Measurements from ENCODE around the gene PDE4DIP.
"Not testable (repeated sequence)": the region's sequence is repeated elsewhere in the genome, so short reads cannot be mapped to it uniquely, and the experiment has no call there.

Gene PDE4DIP

DNA sequence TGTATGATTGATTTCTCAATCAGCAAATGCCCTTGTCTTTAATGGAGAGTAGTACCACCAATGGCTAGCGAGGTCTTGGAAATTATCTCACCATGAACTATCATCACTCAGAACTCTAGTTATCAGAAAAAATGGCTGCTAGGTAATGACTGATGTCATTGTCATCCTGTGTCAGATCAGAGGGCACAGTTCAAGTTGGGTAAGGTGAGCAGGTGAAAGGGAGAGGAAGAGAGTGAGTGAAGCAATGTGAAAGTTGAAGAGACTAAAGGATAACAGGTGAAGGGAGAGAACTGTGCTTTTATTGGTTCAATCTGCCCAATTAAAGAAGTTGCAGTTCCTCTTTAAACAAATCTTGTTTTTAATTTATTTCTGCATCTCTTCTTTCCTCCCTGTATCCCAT lies 76.8 kb downstream of the PDE4DIP start:
- not testable (repeated sequence) for DNase-seq (ENCODE audit: low read depth)

DNA sequence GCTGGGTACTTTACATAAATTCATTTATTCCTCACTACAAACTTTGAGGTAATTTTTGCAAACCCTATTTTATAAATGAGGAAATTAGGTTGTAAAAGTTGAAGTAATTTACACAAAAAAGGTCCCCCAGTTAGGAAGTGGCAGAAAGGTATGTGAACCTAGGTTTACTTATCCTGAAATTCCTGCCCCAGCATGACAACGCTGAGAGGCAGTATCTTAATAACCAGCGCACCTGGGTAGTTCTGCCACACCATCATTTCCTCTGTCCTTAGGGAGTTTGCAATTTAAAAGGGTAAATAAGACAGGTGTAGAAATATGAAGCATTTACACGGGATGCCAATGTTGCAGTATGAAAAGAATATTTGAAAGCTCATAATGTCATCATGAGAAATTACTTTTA lies 79.6 kb downstream of the PDE4DIP start:
- not testable (repeated sequence) for DNase-seq (ENCODE audit: low read depth)

DNA sequence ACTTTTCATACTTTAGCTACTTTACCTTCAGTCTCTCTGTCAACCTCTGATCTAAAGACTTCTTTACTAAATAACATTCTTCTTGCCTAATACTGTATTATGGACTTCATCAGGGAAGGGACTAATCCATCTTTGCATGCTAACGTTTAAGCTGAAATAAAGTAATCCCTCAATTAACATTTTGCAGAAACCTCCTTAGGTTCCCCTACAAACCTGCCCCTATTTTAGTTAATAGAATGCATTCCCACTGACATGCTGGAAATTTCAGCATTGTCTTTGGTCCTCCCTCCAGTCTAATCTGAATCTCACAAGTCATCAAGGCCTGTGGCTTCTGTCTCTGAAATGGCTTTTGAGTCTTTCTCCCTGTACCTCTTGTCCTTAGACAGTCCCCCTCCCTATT lies 83.4 kb downstream of the PDE4DIP start:
- not testable (repeated sequence) for DNase-seq (ENCODE audit: low read depth)

DNA sequence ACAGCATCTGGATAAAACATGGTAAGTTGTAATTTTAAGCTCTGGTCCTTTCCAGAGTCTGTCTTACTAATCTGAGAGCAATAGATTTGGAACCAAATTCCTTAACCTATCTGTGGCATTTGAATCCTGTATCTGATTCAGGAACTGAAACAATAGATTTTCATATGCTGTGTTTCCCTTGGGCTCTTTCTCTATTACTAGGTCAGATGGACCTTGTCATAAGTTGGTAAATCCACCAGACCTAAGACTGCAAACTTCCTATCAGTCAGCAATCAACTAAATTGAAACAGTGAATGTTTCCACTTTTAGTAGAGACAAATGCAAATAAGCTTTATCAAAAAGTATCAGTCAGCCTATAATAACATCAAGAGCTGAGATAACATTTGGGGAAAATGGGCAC lies 85.0 kb downstream of the PDE4DIP start:
- DNase-seq (ENCODE audit: low read depth): not testable (repeated sequence)

DNA sequence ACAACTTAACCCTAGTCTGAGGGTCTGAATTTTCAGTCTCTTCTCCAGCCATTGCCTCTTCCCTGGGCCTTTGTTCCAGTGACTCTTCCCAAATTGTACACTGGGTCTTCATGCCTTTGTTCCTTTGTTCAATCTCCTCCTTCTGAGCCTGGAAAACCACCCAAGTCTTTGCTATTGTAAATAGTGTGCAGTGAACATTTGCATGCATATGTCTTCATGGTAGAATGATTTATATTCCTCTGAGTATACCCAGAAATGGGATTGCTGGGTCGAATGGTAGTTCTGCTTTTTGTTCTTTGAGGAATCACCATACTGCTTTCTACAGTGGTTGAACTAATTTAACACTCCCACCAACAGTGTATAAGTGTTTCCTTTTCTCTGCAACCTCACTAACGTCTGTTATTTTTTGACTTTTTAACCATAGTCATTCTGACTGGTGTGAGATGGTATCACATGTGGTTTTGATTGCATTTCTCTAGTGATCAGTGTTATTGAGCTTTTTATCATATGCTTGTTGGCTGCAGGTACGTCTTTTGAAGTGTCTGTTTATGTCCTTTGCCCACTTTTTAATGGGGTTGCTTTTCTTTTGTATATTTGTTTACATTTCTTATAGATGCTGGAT lies 91.3 kb downstream of the PDE4DIP start:
- not testable (repeated sequence) for DNase-seq (ENCODE audit: low read depth)

DNA sequence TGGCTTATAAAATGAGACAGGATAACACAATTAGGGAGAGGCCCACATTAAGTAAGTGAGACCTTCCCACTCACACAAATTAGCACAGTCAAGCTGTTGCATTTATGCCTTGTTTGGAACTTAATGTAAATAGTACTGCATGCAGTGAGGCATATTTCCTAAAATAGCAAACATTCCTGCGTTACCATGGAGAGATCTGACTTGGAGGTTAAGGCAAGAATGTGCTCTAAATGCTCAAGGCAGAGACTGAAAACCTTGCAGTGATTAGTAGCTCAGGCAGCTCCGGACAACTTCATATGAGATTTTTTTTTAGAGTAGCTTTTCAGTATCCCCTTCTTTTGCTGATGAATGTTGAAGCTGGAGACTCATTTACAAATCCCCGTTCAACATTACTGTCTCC lies 98.7 kb downstream of the PDE4DIP start:
- not testable (repeated sequence) for DNase-seq (ENCODE audit: low read depth)

DNA sequence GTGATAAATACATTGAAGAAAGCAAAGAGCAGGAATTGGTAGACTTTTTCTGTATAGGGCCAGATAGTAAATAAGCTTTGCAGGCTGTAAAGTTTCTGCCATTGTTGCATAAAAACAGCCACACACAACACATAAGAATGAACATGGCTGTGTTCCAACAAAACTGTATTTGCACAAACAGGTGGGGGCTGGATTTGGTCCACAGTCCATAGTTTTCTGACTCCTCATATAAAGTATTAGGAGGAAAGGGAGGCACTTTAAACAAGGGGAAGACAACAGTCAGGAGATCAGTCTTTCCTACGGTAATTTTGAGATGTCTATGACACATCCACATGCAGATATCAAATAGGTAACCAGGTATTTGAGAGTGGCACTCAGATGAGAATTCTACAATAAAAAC lies 100.9 kb downstream of the PDE4DIP start:
- not testable (repeated sequence) for DNase-seq (ENCODE audit: low read depth)

DNA sequence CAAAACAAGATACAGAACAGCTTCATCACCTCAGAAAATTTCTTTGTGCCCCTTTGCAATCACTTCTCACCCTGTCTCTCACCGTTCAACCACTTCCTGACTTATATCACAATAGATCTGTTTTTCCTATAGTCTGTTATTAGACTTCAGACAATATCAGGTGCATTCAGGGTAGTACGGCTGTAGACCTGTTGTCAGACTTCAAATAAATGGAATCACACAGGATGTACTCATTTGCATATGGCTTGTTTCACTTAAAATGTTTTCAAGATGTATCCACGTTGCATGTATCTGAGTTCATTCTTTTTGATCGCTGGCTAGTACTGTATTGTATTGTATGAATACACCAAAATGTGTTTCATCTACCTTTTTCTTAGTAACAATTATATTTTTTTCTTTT lies 104.5 kb downstream of the PDE4DIP start:
- not testable (repeated sequence) for DNase-seq (ENCODE audit: low read depth)

DNA sequence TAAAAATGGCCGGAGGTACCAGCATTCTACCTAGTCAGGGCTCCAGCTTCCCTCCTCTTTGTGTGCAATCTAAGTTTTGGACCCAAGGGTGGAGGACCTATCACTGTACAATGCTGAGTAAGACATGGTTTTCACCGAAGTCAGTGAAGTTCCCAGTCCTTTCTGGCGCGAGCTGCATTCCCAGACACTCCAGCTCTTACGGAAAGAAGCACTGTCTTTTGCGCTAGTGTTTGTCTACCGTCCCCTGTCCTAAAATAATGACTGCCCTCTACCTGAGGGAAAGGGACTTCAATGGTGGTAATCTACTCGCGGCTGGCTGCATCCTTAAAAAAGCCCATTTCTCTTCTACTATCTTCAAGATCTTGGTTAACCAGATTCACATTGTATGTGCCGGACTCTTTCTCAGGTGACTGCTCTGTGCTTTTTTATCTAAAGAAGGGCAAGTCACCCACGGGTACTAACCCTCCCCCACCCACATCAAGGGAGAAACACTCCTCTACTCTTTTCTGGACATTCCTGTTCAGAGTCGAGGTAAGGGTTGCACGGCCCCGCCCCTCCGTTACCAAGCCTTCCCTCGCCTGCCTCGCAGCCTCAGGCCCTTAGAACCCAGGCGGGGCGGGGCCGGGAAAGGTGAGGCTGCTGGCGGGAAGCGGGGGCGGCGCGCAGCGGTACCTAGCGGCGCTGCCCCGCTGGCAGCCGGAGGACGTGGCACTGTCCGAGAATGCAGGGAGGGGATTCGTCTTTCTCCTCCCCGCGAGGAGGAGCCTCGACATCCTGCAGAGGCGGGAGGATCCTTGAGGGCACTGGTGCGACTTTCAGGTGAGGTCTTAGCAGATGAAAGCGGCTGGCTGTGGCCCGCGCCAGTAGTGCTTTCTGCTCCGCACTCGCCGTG lies 107.4 kb downstream of the PDE4DIP start:
- peak; percentile 56 for DNase-seq (ENCODE audit: low read depth)

DNA sequence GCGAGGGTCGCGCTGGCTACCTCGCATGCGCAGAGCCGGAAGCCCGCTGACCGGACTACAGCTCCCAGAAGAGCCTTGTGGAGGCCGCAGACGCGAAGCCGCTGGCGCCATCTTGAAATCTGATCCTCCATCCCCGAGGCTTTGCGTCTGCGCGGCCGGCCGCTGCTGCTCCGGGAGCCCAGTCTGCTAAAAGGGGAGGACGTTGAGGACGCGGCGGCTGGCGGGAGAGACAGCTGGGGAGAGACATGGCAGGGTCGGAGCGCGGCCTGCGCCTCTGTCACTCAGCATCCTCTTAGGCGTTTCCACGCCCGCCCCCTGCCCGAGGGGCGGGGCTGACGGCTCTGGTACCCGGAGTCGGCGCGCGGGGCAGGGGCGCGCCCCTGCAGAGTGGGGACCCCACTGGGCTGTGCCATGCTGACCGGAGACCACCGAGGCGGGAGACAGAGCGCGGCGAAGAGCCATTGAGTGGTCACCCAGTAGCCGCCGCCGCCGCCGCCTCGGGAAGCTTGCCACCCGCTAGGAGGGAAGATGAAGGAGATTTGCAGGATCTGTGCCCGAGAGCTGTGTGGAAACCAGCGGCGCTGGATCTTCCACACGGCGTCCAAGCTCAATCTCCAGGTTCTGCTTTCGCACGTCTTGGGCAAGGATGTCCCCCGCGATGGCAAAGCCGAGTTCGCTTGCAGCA lies 108.2 kb downstream of the PDE4DIP start:
- peak; percentile 21 for DNase-seq (ENCODE audit: low read depth)

DNA sequence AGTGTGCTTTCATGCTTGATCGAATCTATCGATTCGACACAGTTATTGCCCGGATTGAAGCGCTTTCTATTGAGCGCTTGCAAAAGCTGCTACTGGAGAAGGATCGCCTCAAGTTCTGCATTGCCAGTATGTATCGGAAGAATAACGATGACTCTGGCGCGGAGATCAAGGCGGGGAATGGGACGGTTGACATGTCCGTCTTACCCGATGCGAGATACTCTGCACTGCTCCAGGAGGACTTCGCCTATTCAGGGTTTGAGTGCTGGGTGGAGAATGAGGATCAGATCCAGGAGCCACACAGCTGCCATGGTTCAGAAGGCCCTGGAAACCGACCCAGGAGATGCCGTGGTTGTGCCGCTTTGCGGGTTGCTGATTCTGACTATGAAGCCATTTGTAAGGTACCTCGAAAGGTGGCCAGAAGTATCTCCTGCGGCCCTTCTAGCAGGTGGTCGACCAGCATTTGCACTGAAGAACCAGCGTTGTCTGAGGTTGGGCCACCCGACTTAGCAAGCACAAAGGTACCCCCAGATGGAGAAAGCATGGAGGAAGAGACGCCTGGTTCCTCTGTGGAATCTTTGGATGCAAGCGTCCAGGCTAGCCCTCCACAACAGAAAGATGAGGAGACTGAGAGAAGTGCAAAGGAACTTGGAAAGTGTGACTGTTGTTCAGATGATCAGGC lies 108.8 kb downstream of the PDE4DIP start:
- not testable (repeated sequence) for DNase-seq (ENCODE audit: low read depth)

DNA sequence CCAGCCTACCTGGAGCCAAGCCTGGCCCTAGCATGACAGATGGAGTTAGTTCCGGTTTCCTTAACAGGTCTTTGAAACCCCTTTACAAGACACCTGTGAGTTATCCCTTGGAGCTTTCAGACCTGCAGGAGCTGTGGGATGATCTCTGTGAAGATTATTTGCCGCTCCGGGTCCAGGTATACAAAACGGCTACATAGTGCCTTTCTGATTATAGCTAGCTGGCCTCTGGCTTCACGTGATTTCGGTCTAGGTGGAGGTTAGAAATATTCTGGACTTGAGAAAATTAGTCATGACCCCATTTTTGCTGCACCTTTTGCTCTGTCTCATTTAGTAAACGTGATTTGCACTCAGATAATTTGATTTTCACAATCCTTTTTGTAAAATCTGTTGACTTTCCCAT lies 109.5 kb downstream of the PDE4DIP start:
- DNase-seq (ENCODE audit: low read depth): not testable (repeated sequence)

DNA sequence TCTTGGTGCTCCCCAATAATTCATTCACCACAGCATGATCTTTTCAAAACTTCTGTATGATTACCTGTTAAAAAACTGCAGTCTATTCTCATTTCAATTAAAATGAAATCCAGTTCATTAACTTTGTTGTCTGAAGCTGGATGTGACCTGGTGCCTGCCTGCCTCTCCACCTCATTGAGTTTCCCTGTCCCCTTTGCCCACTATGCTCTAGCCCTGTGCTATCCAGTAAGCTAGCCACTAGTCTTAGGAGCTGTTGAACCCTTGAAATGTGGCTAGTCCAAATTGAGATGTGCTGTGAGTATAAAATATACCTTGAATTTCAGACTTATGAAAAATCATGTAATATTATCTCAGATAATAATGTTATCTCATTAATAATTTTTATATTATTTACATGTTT lies 114.1 kb downstream of the PDE4DIP start:
- not testable (repeated sequence) for DNase-seq (ENCODE audit: low read depth)

DNA sequence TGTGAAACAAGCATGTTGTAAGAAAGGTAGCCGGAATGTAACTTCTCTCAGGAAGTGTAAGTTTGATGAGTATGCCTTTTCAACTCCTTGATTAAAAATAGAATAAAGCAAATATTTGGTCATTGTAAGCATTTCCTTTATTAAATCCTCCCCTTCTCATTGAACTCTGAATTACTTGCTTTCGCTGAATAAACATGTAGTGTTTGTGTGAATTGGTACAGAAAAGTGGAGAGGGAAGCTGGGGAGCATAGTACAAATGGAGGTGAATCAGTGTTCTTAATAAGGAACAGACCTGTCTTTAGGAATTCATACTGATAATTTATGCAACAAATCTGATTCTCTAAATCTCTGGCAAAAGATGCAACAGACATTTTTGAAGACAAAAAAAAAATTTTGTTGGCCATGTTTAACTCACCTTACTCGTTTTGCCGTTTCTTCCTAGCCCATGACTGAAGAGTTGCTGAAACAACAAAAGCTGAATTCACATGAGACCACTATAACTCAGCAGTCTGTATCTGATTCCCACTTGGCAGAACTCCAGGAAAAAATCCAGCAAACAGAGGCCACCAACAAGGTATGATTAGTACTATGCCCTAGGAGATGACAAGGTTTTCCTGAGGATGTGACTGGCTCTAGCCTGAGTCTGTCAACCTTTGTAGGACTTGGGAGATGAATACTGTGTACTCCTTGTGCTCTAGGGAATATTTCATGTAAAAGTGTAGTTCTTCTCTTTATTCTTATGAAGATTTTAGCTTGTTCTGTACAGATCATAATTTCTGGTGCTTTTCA lies 116.2 kb downstream of the PDE4DIP start:
- DNase-seq (ENCODE audit: low read depth): not testable (repeated sequence)

DNA sequence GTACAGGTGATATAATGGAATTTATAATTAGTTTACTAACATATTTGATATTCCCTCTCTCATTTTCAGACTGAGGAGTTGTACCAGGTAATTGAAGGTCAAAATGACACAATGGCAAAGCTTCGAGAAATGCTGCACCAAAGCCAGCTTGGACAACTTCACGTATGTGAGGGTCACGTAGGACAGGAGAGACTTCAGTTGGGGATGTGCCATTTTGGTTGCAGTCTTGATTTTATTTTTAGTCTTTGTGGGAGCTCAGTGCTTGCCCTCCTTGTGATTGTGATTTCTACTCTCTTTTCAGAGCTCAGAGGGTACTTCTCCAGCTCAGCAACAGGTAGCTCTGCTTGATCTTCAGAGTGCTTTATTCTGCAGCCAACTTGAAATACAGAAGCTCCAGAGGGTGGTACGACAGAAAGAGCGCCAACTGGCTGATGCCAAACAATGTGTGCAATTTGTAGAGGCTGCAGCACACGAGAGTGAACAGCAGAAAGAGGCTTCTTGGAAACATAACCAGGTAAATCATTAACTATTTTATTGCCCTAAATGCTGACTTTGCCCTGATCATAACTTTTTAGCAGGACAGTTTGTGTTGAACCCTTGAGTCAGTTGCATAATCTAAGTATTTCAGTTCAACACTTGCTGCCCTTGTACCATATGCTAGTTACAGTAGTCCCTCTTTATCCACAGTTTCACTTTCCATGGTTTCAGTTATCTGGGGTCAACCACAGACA lies 118.1 kb downstream of the PDE4DIP start:
- not testable (repeated sequence) for DNase-seq (ENCODE audit: low read depth)

DNA sequence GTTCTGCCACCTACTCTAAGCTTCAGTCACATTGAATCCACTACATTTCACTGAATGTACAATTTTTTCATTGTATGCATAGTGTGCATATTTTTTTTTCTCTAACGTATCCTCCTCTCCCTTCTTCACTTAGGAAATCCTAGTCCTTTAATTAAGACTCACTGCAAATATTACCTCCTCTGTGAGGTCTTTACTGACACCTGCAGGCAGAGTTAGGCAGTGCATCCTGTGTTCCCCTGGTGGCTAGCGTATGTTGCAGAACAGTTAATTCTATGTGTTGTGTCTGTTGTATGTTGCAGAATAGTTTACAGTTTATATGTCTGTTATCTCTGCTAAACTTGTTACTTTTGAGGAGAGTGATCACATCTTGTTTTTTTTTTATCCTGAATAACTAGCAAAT lies 121.9 kb downstream of the PDE4DIP start:
- DNase-seq (ENCODE audit: low read depth): not testable (repeated sequence)

DNA sequence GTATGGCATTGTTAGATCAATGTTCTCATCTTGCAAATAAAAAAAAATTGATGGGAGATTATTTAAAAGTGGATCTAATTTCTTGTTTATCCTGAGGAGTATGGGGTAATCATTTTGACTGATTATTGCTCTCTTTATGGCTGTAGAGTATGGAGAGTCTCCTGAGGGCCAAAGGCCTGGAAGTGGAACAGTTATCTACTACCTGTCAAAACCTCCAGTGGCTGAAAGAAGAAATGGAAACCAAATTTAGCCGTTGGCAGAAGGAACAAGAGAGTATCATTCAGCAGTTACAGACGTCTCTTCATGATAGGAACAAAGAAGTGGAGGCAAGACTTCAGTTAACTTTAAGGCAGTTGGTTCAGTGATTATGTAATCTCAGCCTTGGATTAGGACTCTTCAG lies 123.4 kb downstream of the PDE4DIP start:
- DNase-seq (ENCODE audit: low read depth): not testable (repeated sequence)

DNA sequence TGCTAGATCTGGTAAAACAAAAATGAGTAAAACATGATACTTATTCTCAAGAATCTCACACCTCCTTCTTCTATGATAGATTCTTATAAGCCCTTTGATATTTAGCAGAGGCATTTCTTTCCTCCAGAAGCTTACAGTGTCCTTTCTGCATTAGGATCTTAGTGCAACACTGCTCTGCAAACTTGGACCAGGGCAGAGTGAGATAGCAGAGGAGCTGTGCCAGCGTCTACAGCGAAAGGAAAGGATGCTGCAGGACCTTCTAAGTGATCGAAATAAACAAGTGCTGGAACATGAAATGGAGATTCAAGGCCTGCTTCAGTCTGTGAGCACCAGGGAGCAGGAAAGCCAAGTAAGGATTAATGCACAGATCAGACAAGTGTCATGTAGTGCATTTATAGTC lies 124.5 kb downstream of the PDE4DIP start:
- DNase-seq (ENCODE audit: low read depth): not testable (repeated sequence)

DNA sequence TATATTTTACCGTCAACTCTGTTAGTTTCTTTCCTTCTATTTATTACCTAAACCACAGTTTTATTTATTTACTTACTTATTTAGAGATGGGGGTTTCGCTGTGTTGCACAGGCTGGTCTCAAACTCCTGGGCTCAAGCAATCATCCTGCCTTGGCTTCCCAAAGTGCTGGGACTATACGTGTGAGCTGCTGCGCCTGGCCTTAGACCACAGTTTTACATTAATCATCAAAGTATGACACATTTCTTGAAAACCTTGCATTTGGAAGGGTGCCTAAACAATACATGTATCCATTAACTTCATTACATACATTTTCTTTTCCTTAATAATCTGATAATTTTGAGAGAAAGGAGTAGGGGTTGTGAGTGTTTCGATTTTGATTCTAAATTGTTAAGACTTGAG lies 124.9 kb downstream of the PDE4DIP start:
- not testable (repeated sequence) for DNase-seq (ENCODE audit: low read depth)

DNA sequence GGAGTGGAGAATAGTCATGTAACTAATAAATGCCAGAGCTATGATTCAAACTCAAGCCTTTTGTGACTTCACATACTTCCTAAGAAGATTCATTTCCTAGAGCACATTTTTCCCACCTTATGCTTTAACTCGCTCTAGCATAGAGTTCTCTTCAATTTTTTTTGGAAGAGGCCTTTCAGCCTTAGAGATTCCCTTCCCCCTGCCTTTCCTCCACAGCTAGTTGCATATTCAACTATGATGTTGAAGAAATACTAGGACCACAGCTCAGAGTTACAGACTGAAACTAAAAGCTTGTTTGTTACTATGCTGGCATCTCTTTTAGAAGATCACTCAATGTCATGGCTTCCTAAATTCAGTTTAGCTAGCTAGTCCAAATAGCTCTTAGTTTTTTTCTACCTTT lies 131.2 kb downstream of the PDE4DIP start:
- DNase-seq (ENCODE audit: low read depth): not testable (repeated sequence)

Data from T follicular helper cell (primary cell).